Suppressor macrophage treated with lipopolysaccharide for 1 hour (primary cell): ENCODE results near the gene MBD5.

ENCODE experiments used
- DNase-seq, 3 donors: peaks; one replicate each; pipeline ENCODE4 v3.0.0-alpha.2; 2020 to 2022

Gene MBD5

GRCh38 chr2:148023861-148024260 is 3.0 kb downstream of the MBD5 start:
- DNase-seq: peak in 1 of 3 donors; percentile 6

DNA sequence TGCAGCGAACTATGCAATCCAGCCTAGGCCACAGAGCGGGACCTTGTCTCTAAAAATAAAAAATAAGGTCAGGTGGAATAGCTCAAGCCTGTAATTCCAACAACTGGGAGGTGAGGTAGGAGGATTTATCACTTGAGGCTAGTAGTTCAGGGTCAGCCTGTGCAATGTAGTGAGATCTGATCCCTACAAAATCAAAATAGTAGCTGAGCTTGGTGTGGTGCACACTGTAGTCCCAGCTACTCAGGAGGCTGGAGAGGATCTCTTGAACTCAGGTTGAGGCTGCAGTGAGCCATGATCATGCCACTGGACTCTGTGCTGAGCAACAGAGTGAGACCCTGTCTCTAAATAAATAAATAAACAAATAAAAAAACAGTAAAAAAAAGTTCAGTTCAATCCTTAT is 5.7 kb downstream of the MBD5 start:
- no peak for DNase-seq

- DNase-seq: no peak
These were observed 6.9 kb downstream of the MBD5 start for GRCh38 chr2:148027822-148028221.

- no peak for DNase-seq
These were observed 7.9 kb downstream of the MBD5 start for GRCh38 chr2:148028781-148029180.

DNA sequence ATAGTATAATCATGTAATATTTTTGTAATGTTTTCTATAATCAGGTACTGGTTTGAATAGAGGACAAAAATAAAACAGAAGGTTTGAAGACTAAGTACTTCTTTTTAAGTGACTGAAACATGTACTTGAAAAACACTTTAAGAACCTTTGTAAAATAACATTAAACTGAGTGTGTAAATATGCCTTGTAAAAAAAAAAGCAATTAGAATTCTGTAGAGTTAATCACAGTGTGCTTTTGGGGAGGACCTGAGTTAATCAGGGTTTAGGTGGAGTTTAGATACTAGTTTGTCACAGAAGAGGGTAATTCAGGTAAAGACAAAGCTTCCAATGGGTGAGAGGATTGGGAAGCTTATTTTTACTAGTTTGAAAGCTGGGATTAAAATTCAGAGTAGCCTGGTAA is 10.3 kb downstream of the MBD5 start:
- no peak for DNase-seq

DNA sequence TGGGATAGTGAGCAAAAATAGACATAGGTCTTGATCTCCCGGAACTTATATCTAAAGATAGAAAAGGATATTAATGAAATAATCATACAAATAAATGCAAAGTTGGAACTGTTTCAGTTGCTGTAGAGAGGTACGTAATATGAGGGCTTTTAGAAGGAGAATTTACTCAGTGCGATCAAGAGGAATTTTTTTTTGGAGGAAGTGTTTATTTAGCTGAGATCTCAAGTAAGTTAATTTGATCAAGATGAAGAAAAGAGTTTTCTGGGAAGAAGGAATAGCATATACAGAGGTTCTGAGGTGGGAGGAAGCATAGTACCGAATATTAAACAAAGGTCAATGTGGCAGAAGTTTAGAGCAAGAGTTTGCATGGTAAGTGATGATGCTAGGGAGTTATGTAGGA is 11.3 kb downstream of the MBD5 start:
- no peak for DNase-seq

DNA sequence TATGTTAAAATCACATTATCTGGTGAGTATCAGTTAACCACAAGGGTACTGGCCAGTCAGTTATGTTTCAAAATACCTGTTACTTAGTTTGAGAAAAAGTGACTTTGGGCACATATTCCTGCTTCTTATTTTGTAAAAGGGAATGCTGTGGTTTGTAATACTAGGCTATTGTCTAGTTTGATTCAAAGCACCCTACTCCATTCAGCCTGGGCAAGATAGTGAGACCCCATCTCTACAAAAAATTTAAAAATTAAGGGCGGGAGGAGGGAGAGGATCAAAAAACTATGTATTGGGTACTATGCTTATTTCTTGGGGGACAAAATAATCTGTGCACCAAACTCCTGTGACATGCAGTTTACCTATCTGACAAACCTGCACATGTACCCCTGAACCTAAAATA is 18.9 kb downstream of the MBD5 start:
- DNase-seq: no peak

GRCh38 chr2:148042219-148042618 is 21.3 kb downstream of the MBD5 start:
- peak; percentile 6 to 64 (median 62) for DNase-seq

- no peak for DNase-seq
These were observed 23.4 kb downstream of the MBD5 start for GRCh38 chr2:148044322-148044721.

DNA sequence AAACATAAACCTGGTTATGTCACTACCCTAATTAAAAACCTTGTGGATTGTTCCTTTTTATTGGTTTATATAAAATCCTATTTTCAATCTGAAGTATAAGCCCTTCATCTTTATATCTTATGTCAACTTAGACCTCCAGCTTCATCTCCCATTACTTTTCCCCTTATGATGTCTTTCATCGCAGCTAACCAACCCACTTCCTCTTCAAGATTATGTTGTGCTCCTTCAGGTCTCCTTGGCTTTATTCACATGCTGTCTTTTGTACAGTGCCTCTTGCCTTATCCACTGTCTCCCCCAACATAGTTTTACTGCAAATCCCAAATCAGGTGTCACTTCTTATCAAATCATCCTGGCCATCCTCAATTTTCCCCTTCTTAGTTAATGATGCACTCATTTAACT is 25.9 kb downstream of the MBD5 start:
- no peak for DNase-seq

DNA sequence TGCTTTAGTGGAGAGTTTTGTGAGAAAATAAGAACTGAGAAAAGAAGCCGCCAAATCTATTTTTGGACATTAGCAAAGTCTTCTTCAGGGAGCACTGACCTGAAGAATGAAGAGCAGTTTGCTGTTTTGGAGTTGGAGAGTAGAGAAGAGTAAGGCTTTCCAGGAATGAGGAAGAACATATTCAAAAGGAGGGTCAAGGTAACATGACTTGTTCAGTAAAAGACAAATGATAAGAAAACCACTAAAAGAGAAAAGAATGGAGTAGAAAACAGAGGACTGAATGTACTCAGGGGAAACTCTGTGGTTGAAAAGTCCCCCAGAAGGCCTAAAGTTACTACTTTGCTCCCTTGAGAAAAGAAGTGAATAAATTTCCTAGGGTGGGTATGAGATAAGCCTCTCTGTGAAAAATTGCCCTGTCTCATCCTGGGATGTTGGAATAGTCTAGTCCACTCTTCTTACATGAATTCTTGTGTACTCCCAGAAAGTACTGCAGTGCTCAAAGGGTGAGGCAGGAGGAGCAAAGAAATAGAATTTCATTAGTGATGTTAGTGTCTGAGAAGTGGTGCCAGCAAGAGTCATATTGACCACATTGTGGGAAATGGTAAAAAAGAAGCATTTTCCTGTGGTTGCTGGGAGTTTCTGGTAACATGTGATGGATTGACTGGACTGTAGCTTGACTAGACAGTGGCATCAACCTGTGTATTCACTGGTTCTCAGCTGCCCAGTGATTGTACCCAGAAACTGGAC is 27.8 kb downstream of the MBD5 start:
- no peak for DNase-seq

GRCh38 chr2:148049284-148049683 is 28.4 kb downstream of the MBD5 start:
- no peak for DNase-seq

- no peak for DNase-seq
These were observed 31.8 kb downstream of the MBD5 start for GRCh38 chr2:148052687-148053086.

- no peak for DNase-seq
These were observed 37.8 kb downstream of the MBD5 start for GRCh38 chr2:148058641-148059040.

DNA sequence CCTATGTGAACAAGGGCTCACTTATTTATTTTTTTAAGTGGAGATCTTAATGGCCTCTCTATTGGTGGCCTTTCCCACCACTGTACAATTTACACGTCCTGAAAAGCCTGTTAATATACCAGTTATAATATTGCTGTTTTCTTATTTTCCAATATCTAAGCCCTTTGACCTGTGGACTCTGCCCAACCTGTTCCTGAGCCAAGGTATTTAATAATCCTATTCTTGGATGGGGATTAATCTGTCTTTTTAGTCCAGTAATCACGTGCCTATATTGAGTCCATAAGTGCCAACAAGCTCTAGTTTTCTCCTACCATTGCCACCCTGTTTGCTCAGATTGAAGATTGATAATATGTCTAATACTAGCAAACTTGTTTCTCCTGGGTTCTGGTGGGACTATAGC is 42.7 kb downstream of the MBD5 start:
- DNase-seq: no peak

DNA sequence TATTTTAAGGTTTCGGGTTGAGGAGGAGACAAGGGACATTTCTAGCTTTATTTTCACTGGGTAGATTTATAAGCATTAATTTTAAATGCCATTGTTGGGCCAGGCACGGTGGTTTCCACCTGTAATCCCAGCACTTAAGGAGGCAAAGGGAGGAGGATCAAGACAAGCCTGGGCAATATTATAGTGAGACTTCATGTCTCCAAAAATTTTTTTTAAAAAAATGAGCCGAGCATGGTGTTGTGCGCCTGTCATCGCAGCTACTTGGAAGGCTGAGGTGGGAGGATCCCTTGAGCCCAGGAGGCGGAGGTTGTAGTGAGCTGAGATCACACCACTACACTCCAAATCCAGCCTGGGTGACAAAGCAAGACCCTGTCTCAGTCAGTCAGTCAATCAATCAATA is 45.0 kb downstream of the MBD5 start:
- no peak for DNase-seq

DNA sequence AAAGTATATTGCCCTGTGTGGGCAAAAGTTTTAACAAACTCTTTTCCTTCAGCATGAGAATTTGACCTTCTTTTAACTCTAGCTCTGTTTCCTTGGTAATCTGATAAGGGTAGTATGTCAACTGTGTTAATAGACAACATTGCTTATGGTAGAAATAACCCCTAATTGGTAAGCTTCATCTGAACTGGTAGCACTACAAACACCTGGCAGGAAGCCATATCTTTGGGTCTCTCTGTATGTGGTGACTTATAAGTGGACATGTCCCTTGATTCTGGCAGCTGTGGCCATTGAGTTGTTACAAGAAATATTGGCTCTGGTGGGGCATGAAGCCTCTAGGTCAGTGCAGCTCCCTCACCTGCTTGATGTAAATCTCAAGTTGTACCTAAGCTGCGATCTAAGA is 46.9 kb downstream of the MBD5 start:
- DNase-seq: no peak

DNA sequence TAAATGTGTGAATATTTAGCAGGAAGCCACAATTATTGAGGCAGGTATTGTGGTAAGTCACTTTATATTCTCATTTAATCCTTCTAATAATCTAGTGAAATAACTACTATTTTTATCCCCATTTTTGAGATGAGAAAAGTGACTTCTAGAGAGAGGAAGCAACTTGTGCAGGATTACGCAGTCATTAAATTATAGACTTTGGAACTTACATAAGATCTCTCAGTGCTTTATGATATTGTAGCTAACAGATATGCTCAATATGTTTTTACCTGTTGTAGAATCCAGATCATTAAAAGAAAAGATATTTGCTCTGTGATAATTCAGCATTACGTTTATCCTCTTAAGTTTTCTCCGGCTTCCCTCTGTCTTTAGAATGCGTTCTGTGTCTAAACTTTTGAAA is 50.5 kb downstream of the MBD5 start:
- no peak for DNase-seq

GRCh38 chr2:148096012-148096411 is 75.1 kb downstream of the MBD5 start:
- DNase-seq: no peak

DNA sequence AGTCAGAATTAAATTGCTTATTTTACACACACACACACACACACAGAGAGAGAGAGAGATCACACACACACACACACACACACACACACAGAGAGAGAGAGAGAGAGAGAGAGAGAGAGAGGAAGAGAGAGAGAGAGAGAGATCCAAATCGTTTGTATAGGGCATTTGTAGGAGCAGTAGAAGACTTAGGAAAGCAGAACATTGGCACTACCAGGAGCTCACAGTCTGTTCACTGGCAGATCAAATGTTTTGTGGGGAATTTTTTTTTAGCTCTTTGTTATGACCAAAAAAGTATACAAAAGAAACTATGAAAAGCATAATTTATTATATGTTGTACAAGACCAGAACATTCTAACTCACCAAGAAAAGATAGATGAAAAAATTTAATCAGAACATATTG is 81.8 kb downstream of the MBD5 start:
- DNase-seq: no peak

DNA sequence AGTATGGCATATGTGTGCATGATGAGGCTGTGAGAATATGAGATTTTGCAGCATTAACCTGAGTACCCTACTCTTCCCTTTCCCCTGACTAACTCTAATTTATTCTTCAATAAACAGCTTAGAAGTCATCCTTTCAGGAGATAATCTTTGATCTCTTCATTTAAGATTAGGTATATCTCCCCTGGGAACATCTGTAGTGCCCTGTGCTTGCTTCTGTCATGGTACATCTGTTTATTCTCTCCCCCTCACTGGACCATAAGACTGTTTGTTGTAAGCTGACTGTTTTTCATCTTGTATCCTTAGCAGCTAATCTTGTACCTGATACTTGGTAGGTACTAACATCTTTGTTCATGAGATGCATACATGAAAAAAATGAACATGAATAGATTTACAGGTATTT is 83.1 kb downstream of the MBD5 start:
- DNase-seq: no peak

DNA sequence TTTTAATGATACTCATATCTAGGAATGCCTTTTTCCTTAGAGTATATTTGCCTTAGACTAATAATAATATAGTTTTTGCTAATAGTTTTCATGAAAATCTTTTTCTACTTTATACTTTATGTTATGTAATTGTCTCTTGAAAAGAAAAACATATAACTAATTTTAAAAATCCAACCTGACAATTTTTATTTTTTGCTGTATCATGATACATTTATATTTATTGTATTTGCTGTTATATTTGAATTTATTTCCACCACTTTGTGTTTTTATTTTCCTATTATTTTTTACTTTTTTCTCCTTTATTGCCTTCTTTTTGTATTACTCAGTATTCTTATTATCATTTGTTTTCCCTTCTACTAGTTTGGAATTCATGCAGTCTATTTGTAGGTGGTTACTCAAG is 85.4 kb downstream of the MBD5 start:
- no peak for DNase-seq

GRCh38 chr2:148108385-148108784 is 87.5 kb downstream of the MBD5 start:
- DNase-seq: no peak

DNA sequence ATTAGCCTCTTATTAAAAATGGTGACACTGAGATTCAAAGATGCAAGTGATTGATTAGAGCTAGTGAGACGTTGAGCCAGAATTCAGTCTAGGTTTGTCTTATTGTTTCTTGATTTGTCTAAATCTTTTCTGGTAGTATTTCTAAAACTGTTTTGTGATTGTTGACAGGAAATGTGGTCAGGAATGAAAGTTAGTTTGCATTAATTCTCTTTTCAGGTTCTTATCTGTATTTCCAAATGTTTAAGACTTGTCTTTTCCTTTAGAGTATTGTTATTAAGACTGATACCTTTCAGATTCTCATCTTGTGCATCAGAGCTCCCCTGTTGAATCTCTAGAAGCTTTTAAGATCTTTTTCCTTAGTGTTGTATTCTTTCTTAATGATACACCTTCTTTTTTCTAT is 89.3 kb downstream of the MBD5 start:
- DNase-seq: no peak

- peak; percentile 3 to 21 (median 5) for DNase-seq
These were observed 101.9 kb downstream of the MBD5 start for GRCh38 chr2:148122788-148123187.
